ENCODE data around the gene RCOR3.
"Not testable (repeated sequence)": the region's sequence is repeated elsewhere in the genome, so short reads cannot be mapped to it uniquely, and the experiment has no call there.

Gene RCOR3

GRCh38 chr1:211258756-211259637 is at the start of gene RCOR3:
RCOR3 (plus strand) TSS chr1:211259366; CDS start chr1:211259561, 195 bp downstream.
- DNase-seq = peak; percentile 94

DNA sequence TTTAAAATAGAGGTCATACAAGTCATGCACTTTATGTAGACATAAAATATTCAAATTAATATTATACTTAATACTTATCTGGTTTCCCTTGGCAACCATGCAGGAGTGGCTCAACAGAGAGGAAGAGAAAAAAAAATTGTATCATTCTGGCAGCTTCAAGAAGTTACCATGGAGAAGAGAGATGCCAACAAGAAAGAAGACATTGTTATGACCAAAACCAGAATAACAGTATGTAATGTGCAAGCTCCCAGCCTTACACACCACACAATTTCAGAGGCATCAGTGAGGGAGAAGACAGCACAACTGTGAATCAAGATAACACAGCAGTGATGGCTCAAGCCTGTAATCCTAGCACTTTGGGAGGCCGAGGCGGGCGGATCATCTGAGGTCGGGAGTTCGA is 49.1 kb upstream of the RCOR3 start:
- no peak for DNase-seq

DNA sequence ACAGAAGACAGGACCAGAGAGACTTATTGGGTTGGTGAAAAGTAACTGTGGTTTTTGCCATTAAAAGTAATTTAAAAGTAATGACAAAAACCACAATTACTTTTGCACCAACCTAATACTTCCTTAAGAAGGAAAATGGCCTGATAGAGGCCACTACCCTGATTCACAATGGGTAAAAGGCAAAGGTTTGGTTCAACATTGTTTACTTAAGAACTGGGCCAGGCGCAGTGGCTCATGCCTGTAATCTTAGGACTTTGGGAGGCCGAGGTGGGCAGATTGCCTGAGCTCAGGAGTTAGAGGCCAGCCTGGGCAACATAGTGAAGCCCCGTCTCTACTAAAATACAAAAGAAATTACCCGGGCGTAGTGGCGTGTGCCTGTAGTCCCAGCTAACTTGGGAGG is 48.2 kb upstream of the RCOR3 start:
- no peak for DNase-seq

- DNase-seq = no peak
These were observed 45.5 kb upstream of the RCOR3 start for GRCh38 chr1:211213702-211214101.

GRCh38 chr1:211215577-211215976 is 43.6 kb upstream of the RCOR3 start:
- no peak for DNase-seq

- DNase-seq = no peak
These were observed 41.8 kb upstream of the RCOR3 start for GRCh38 chr1:211217392-211217791.

GRCh38 chr1:211222469-211223234 is 36.5 kb upstream of the RCOR3 start:
- DNase-seq = not testable (repeated sequence)

GRCh38 chr1:211228573-211229364 is 30.4 kb upstream of the RCOR3 start:
- DNase-seq = peak; percentile 51

DNA sequence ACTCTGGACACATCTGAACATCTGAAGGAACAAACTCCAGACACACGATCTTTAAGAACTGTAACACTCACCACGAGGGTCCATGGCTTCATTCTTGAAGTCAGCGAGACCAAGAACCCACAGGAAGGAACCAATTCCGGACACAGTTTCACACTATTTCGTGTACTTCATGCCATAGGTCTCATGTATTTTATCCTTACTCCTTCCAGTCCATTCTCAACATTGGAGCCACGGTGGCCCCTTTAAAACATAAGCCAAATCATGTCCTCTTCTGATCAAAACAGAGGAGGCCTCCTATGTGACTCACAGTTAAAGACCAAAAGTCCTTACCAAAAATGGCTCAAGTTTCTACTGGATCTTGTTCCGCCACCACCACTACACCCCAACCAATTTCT is 29.8 kb upstream of the RCOR3 start:
- DNase-seq = no peak

- DNase-seq = no peak
These were observed 27.3 kb upstream of the RCOR3 start for GRCh38 chr1:211231873-211232272.

DNA sequence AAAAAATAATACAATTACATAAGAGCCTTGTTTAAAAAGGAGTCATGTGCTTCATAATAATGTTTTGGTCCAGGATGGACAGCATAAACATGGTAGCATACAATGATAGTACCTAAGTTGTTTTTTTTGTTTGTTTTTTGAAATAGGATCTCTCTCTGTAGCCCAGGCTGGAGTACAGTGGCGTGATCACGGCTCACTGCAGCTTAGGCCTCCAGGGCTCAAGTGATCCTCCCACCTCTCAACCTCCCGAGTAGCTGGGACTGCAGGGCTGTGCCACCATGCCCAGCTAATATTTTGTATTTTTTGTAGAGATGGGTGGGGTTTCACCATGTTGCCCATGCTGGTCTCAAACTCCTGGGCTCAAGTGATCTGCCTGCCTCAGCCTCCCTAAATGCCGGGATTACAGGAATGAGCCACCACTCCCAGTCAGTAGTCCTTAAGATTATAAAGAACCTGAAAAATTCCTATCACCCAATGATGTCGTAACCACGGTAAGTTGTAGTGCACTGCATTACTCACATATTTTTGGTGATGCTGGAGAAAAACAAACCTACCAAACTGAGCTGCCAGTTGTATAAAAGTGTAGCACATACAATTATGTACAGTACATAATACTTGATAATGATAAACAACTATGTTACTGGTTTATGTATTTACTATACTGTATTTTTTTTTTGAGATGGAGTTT is 22.4 kb upstream of the RCOR3 start:
- no peak for DNase-seq

GRCh38 chr1:211237579-211237978 is 21.6 kb upstream of the RCOR3 start:
- no peak for DNase-seq

DNA sequence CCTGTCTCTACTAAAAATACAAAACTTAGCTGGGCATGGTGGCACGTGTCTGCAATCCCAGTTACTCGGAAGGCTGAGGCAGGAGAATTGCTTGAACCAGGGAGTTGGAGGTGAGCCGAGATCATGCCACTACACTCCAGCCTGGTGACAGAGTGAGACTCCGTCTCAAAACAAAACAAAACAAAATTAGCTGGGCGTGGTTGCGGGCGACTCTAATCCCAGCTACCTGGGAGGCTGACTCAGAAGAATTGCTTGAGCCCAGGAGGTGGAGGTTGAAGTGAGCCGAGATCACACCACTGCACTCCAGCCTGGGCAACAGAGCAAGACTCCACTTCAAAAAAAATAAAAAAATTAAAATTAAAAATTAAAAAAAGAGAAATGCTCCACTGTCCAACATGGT is 18.6 kb upstream of the RCOR3 start:
- not testable (repeated sequence) for DNase-seq

DNA sequence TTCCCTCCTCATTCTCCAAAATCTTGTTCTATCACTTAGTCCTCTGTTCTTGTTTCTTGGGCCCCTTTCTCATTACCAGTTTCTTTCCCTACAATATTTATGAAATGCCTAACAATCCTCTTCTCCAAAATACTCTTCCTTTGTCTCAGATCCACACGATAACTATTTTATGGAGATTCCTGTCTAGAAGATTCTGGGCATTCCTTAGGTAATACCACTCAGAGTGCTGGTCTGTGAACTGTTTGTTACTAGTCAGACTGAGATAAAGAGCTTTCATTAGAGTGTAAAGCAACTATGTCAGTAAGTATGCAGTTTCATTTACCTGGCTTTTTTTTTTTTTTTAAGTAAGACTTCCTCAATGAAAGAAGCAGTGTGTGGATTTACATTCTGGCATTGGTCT is 18.1 kb upstream of the RCOR3 start:
- DNase-seq = no peak

GRCh38 chr1:211243639-211244038 is 15.5 kb upstream of the RCOR3 start:
- DNase-seq = not testable (repeated sequence)

DNA sequence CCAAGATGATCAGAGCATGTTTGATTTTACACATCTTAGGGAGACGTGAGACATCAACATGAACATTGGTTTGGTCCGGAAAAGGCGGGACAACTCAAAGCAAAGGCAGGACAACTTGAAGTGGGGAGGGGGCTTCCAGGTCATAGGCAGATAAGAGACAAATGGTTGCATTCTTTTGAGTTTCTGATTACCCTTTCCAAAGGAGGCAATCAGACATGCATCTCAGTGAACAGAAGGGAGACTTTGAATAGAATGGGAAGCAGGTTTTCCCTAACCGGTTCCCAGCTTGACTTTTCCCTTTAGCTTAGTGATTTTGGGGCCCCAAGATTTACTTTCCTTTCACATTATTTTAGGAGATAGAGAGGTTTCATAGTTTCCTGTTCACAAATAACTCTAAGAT is 12.6 kb upstream of the RCOR3 start:
- not testable (repeated sequence) for DNase-seq

DNA sequence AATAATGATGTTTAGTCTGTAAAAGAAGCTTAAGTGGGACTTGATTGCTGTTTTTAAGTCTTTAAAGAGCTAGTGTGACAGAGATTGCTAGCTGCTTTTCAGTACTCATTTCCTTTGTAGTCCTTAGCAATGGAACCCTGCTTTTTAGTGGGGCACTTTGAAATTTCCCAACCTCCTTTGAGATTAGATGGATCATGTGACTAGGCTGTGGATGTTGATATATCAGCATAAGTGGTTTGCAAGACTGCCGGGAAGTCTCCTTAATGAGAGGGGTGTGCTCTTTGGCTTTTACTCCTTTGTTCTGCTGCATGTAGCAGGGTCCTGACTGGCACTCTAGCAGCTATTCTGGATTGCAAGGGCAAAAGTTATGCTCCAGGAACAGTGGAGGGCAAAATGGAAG is 11.2 kb upstream of the RCOR3 start:
- DNase-seq = no peak

- DNase-seq = not testable (repeated sequence)
These were observed 9.6 kb upstream of the RCOR3 start for GRCh38 chr1:211249611-211250010.

DNA sequence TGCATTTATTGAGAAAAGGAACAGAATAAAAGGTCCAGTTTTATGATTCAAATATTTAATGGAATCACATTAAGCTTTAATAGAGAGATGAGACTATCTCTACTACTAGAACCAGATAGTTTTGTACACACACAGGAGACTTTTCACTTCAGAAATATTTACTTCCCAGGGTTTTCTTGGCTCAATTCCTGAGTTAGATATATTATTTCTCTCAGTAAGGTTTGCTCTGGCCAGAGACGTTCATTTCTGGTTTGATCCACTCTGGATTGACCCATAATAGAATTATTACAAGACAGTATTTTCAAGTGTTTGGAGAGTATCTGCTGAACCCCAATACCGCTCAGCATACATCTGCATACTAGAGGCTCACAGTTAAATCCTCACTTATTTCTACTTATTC is 1.3 kb upstream of the RCOR3 start:
- no peak for DNase-seq

DNA sequence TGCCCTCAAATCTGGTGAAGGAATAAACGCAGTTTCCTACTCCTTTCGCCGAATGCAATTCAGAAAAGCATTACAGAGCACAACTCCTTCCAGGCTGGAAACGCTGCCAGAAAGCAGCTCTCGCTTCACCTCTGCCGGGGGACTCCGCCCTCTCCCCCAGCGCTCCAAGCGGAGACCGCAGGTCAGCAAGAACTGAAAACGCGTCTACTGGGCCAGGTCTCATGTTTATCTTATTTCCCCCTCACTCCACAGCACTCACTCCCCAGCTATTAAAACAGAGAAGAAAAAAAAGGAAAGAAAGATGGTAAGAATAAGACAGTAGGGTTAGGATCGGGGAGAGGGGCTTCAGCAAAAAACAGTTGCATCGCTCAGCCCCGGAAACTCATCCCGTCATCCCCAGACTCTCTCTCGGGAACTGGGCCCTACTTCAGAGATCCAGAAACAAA is 833 bp upstream of the RCOR3 start:
- peak; percentile 66 for DNase-seq

DNA sequence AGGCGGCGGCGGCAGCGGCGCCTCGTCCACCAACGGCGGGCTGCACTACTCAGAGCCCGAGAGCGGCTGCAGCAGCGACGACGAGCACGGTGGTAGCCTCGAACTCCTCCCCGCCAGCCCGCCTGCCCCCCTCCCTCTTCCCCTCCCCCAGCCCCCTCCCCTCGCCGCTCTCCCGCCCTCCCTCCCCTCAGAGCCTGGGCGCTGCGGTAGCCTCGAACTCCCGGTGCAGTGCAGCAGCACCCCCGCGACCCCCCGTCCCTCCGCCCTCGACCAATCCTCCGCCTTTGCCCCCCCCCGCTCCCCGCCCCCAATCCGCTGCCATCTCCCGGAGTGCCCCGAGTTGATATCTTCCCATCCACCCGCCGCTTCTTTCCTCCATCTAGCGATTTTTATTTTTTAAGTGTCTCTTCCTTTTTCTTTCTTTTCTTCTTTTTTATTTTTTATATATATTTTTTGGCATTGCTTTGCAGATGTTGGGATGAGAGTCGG is 516 bp downstream of the RCOR3 start:
- no peak for DNase-seq
